GM12864 (cell line): ENCODE results near the gene MPIG6B.

ENCODE experiments used
- DNase-seq: peaks from one replicate; pipeline ENCODE4 v3.0.0-alpha.2; 2011; ENCODE audit warnings: low read depth
- H3K4me3 ChIP-seq: 2 replicates; pipeline ENCODE4 v1.5.1; 2011; ENCODE audit warnings: mild to moderate bottlenecking, low read depth, low read length, control low read depth
- TF ChIP-seq, protein P1 (sequence below): IDR thresholded peaks from 2 replicates; pipeline ENCODE4 v1.5.1; 2011; ENCODE audit warnings: low read depth, mild to moderate bottlenecking, moderate library complexity, low read length, control low read depth, inconsistent platforms; ENCODE audit errors: missing control alignments

MPIG6B gene

DNA sequence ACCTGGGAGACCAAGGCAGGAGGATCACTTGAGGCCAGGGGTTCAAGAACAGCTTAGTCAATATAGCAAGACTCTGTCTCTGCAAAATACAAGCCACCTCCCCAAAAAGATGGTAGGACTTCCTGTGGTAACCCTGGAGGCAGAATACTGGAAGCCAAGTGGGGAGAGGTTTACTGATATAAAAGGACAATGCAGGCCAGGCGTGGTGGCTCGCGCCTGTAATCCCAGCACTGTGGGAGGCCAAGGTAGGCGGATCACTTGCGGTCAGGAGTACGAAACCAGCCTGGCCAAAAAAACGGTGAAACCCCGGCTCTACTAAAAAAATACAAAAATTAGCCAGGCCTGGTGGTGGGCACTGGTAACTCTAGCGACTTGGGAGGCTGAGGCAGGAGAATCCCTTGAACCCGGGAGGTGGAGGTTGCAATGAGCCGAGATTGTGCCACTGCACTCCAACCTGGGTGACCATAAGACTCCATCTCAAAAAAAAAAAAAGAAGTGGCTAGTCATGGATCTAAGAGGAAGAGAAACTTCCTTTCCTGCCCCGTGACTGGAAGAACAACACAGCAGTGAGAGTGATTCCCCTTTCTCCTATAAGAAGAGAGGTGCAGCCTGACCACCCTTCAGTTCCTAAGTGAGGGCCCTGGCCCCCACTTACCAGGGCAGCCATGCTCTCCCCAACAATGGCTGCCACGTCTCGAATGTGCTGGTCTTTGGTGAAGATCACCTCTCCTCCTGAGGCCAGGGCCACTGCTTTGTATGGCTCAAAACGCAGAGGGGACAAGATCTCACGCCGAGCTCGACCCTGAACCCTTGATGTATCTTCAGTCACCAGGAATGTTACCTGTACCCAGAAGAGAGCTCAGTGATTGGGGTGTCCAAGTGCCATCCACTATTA, 45.4 kb downstream of the MPIG6B start:
- DNase-seq = no peak
- TF ChIP-seq, protein P1, sequence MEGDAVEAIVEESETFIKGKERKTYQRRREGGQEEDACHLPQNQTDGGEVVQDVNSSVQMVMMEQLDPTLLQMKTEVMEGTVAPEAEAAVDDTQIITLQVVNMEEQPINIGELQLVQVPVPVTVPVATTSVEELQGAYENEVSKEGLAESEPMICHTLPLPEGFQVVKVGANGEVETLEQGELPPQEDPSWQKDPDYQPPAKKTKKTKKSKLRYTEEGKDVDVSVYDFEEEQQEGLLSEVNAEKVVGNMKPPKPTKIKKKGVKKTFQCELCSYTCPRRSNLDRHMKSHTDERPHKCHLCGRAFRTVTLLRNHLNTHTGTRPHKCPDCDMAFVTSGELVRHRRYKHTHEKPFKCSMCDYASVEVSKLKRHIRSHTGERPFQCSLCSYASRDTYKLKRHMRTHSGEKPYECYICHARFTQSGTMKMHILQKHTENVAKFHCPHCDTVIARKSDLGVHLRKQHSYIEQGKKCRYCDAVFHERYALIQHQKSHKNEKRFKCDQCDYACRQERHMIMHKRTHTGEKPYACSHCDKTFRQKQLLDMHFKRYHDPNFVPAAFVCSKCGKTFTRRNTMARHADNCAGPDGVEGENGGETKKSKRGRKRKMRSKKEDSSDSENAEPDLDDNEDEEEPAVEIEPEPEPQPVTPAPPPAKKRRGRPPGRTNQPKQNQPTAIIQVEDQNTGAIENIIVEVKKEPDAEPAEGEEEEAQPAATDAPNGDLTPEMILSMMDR = no peak
- H3K4me3 ChIP-seq = no peak overlapping the region

DNA sequence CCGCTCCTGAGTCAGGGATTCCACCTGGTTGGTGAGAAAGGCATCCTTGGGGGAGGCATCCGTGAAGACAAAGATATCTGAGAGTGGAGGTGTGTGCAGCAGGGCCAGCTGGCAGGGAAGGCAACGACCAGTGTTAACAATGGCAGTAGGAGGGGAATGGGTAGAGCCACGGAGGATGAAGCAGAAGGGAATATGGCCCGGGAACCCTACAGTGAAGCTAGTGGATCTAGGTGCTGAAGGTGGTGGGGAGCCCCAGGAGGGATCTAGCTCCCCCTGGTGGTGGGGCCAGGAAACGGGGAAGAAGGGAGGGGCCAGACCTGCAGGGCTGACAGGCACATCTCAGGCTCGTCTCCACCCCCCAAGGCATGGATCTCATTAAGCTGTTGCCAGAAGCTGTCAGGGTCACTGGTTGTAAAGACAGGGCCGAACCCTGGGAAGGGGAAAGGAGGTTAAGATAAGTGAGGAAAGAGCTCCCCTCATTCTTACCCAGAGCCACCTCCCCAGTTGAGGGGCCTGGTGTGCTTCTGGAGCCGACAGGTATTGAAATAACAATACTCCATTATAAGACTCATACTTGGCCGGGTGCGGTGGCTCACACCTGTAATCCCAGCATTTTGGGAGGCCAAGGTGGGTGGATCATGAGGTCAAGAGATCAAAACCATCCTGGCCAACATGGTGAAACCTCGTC, 46.7 kb downstream of the MPIG6B start:
- H3K4me3 ChIP-seq = no peak overlapping the region
- DNase-seq = no peak
- TF ChIP-seq, protein P1 = peak; percentile 94

DNA sequence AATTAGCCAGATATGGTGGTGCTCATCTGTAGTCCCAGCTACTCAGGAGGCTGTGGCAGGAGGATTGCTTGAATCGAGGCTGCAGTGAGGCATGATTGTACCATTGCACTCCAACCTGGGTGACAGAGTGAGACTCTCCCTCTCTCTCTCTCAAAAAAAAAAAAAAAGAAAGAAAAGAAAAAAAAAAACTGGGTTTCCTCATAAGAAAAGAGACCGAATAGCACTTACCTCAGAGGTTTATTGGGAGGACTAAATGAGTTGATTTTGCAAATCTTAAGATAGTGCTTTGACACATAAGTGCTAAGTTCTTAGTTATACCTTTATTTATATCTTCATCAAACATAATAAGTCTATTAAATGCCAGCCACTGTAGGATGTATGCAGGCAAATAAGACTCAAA, 47.7 kb downstream of the MPIG6B start:
- no peak for DNase-seq
- TF ChIP-seq, protein P1 = no peak
- H3K4me3 ChIP-seq = no peak overlapping the region

DNA sequence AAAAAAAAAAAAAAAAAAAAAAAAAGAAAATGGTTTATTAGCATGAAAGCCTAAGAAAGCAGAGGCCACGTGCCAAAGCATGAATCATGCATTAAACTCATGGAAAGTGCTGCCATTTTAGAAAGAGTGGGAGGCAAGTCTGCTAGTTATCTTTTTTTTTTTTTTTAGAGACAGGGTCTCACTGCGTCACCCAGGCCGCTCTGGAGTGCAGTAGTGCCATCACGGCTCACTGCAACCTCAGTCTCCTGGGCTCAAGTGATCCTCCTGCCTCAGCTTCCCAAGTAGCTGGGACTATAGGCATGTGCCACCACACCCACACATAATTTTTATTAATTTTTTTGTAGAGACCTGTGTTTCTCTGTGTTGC, 48.8 kb downstream of the MPIG6B start:
- TF ChIP-seq, protein P1 = no peak
- no peak for DNase-seq
- H3K4me3 ChIP-seq = no peak overlapping the region

DNA sequence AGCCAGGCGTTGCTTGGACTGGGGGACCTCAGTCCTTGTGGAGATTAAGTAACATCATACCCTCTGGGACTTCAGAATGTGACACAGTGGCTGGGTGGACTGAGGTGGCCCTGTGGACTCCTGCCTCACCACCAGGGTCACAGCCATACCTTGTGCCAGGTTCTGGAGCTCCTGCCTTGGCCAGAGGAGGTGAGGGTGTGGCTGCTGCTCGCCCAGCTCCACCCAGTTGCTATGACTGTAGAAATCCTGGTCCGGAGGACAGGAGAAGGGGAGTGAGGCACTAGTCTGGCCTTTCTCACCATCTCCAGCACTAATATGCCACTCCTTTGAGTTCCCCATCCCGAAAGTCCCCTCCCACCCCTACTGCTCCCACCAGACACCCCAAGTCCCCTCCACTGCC, 52.0 kb downstream of the MPIG6B start:
- no peak overlapping the region for H3K4me3 ChIP-seq
- TF ChIP-seq, protein P1 = no peak
- DNase-seq = no peak

DNA sequence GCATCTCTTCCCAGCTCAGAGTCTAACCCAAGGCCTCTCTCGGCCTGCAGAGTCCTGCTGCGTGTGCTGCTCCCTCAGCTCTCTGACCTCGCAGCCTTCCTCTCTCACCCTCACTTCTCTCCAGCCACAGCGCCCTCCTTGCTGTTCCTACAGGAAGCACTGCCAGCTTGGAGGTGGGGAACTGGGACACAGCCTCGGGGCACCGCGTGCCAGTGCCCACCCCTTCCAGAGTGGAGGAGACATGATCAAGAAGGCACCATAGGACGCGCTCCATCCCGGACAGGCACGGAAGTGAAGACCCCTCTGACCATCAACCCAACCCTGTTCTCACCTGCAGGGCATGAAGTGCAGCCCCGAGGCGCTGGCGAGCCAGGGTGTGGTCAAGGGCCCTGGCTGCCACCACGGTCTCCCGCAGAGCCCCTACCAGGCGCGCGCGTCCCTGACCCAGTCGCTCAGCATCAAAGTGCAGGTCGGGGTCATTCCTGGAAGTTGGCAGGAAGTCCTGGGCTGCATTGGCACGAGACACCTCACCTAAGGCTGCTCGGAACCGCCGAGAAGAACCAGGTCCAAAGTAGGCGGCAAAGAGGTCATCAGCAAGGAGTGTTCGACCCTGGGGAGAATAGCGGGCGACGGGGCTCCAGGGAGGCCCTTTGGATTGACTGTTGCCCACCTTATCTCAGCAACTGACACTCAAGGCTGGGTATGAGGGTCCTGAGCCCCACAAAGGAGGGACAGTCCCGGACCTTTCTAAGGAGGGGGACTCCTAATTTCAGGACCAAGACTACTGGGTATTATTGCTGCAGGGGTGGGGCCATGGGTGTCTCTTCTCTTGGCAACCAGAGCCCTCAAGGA, 52.7 kb downstream of the MPIG6B start:
- no peak for DNase-seq
- H3K4me3 ChIP-seq = no peak overlapping the region
- TF ChIP-seq, protein P1 = no peak
